KBM-7 (cell line): ENCODE data around the gene HSPA12A.
"Not testable (repeated sequence)": the region's sequence is repeated elsewhere in the genome, so short reads cannot be mapped to it uniquely, and the experiment has no call there.

Source experiments
- DNase-seq: peaks from one replicate; pipeline ENCODE4 v3.0.0-alpha.2; 2015
- in situ Hi-C: fragments of 300-500 bp; cut with MboI; formaldehyde crosslinking; loops from 2 replicates; pipeline ENCODE4 v1.14.3; 2020; ENCODE audit warnings: low sequenced_read_pairs, low pct_unique_long_range_greater_than_20kb, mixed read lengths

The HSPA12A gene

GRCh38 chr10:116721547-116722392 is 20.6 kb downstream of the HSPA12A start:
- in situ Hi-C loops, result no loop called here
- no peak for DNase-seq

- in situ Hi-C loops, result no loop called here
- DNase-seq, result no peak
These were observed 21.5 kb downstream of the HSPA12A start for GRCh38 chr10:116720668-116721546.

GRCh38 chr10:116720241-116720643 is 22.1 kb downstream of the HSPA12A start:
- no peak for DNase-seq
- in situ Hi-C loops, result no loop called here

- no peak for DNase-seq
- in situ Hi-C loops, result no loop called here
These were observed 22.6 kb downstream of the HSPA12A start for GRCh38 chr10:116719804-116720203.

GRCh38 chr10:116718058-116718457 is 24.3 kb downstream of the HSPA12A start:
- in situ Hi-C loops, result no loop called here
- DNase-seq, result no peak

GRCh38 chr10:116716381-116716780 is 26.0 kb downstream of the HSPA12A start:
- in situ Hi-C loops, result no loop called here
- no peak for DNase-seq

GRCh38 chr10:116715839-116716377 is 26.5 kb downstream of the HSPA12A start:
- in situ Hi-C loops, result no loop called here

GRCh38 chr10:116715341-116715740 is 27.0 kb downstream of the HSPA12A start:
- in situ Hi-C loops, result no loop called here
- DNase-seq, result no peak

More at GRCh38 chr10:116715839-116716377, 26.5 kb downstream of the HSPA12A start:
- no peak for DNase-seq

- DNase-seq, result no peak
- in situ Hi-C loops, result no loop called here
These were observed 28.5 kb downstream of the HSPA12A start for GRCh38 chr10:116713846-116714245.

GRCh38 chr10:116712989-116713543 is 29.3 kb downstream of the HSPA12A start:
- no peak for DNase-seq
- in situ Hi-C loops, result no loop called here

GRCh38 chr10:116712519-116712918 is 29.8 kb downstream of the HSPA12A start:
- DNase-seq, result no peak
- in situ Hi-C loops, result no loop called here

GRCh38 chr10:116711803-116712202 is 30.6 kb downstream of the HSPA12A start:
- in situ Hi-C loops, result not testable (repeated sequence)

GRCh38 chr10:116710076-116710475 is 32.3 kb downstream of the HSPA12A start:
- DNase-seq, result no peak
- in situ Hi-C loops, result no loop called here

More at GRCh38 chr10:116711803-116712202, 30.6 kb downstream of the HSPA12A start:
- DNase-seq, result not testable (repeated sequence)

- in situ Hi-C loops, result no loop called here
These were observed 33.5 kb downstream of the HSPA12A start for GRCh38 chr10:116708877-116709276.

GRCh38 chr10:116708391-116708821 is 34.0 kb downstream of the HSPA12A start:
- in situ Hi-C loops, result no loop called here
- no peak for DNase-seq

More at GRCh38 chr10:116708877-116709276, 33.5 kb downstream of the HSPA12A start:
- DNase-seq, result no peak

- in situ Hi-C loops, result no loop called here
- no peak for DNase-seq
These were observed 34.4 kb downstream of the HSPA12A start for GRCh38 chr10:116707981-116708380.

GRCh38 chr10:116706281-116706680 is 36.1 kb downstream of the HSPA12A start:
- no peak for DNase-seq
- in situ Hi-C loops, result no loop called here

GRCh38 chr10:116705498-116705897 is 36.9 kb downstream of the HSPA12A start:
- no peak for DNase-seq
- in situ Hi-C loops, result no loop called here

GRCh38 chr10:116704926-116705325 is 37.4 kb downstream of the HSPA12A start:
- no peak for DNase-seq
- in situ Hi-C loops, result no loop called here
